HG03175 (cell line): ENCODE results near the gene UBA52.
"Not testable (repeated sequence)": the region's sequence is repeated elsewhere in the genome, so short reads cannot be mapped to it uniquely, and the experiment has no call there.

Experiments used
- ATAC-seq: cut with Tn5 transposase; IDR thresholded peaks from one replicate; pipeline ENCODE4 v1.9.1; 2021; ENCODE audit warnings: mild to moderate bottlenecking, moderate library complexity; ENCODE audit not compliant: unreplicated experiment

Gene UBA52

DNA sequence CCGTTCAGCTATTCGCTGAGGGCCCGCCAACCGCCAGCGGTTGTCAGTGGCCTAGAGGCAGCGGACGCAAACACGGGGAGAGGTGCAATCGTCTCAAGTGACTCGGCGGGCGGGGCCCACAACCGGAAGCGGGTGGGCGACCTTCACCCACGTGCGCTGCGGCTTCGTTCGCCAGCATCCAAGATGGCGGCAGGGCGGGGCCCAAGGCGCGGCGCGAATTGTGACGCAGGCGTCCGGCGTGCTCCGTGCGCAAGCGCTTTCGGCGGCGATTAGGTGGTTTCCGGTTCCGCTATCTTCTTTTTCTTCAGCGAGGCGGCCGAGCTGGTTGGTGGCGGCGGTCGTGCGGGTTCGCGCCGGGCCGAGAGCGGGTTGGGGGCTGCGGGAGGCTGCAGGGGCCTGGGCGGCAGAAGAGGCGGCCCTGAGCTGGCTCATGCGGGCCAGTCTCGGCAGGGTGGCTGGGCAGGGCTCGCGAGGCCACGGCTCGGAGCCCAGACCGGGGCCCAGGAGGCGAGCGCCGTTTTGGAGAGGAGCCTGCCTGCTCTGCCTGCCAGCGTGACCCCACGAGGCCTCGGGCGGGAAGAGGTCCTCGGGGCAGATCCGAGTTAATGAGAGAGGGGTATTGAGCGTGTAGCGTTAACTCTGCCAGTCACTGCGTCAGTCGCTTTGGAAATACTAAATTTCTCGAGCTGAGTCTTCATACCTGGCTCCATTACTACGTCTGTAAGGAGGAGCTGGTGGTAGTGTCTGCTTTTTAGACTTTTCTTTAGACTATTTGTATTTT is at the start of gene UBA52:
UBA52 (plus strand) TSS at position 294 of the 781 bp plus-strand sequence. CDS start 1,444 bp downstream, outside the sequence.
- ATAC-seq, result peak; percentile 92

GRCh38 chr19:18522124-18522861 is 49.4 kb upstream of the UBA52 start:
- ATAC-seq, result peak; percentile 87

DNA sequence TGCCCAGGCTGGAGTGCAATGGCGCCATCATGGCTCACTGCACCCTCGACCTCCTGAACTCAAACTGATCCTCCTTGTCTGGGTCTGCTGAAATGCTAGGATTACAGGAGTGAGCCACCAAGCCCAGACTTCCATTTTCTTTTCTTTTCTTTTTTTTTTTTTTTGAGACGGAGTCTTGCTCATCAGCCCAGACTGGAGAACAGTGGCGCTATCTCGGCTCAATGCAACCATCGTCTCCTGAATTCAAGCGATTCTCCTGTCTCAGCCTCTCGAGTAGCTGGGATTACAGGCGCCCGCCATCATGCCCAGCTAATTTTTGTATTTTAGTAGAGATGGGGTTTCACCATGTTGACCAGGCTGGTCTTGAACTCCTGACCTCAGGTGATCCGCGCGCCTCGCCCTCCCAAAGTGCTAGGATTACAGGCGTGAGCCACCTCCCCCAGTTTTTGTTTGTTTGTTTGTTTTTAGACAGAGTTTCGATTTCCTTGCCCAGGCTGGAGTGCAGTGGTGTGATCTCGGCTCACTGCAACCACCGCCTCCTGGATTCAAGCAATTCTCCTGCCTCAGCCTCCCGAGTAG is 48.7 kb upstream of the UBA52 start:
- ATAC-seq, result not testable (repeated sequence)

DNA sequence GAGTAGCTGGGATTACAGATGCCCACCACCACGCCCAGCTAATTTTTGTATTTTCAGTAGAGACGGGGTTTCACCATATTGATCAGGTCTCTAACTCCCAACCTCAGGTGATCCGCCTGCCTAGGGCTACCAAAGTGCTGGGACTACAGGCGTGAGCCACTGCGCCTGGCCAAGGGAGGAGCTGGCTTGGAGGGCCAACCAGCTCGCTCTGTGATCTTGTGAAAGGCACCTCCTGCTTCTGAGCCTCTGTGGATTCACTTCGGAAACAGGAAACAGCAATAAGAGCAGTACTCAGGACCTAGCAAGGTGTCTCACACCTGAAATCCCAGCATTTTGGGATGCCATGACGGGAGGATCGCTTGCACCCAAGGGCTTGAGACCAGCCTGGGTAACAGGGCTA is 47.8 kb upstream of the UBA52 start:
- no peak for ATAC-seq

GRCh38 chr19:18526316-18526715 is 45.3 kb upstream of the UBA52 start:
- no peak for ATAC-seq

GRCh38 chr19:18529782-18530181 is 41.9 kb upstream of the UBA52 start:
- ATAC-seq, result no peak

GRCh38 chr19:18531485-18531884 is 40.2 kb upstream of the UBA52 start:
- no peak for ATAC-seq

DNA sequence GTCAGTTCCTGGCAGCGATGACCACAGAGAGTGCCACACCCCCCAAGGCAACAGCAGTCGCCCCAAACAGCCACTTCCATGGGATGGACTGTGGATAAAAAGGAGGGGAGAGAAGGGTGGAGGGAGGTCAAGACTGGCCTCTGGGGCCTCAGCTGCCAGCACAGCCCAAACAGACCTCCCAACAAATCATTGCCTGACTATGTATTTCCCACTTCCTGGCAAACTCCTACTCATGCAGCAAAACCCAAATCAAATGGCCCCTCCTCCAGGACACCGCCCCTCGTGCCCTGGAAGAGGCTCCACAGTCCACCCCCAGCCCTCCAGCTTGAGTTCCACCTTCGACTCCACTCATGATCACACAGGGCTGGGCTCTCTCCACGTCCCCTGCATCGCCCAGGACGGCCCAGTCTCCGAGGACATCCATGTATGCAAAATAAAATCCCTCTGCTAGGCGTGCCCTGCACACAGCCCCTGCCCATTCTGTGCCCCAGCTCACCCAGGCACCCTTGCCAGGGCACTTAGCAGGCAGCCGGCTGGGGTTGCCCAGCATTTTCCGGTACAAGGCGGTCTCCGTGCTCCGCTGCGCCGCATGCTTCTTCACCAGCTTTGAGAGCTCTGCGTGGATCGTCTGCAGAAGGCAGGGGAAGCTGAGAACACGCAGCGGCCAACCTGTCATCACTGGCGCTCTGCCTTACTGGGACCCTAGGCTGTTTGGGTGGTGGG is 39.3 kb upstream of the UBA52 start:
- no peak for ATAC-seq

- no peak for ATAC-seq
These were observed 38.6 kb upstream of the UBA52 start for GRCh38 chr19:18533058-18533457.

DNA sequence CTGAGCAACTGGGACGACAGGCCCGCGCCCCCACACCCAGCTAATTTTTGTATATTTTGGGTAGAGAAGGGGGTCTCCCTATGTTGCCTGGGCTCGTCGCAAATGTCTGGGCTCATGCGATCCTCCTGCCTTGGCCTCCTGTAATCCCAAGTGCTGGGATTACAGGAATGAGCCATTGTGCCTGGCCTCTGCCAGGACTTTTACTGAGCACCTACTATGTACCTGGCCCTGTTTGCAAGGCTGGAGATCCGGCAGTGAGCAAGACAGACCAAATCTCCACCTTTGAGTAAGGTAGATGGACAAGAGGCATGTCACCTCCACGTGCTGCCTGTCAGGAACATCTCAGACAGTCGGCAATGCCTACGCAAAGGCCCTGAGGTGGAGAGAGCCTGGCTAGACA is 35.2 kb upstream of the UBA52 start:
- no peak for ATAC-seq

- no peak for ATAC-seq
These were observed 34.2 kb upstream of the UBA52 start for GRCh38 chr19:18537431-18537830.

DNA sequence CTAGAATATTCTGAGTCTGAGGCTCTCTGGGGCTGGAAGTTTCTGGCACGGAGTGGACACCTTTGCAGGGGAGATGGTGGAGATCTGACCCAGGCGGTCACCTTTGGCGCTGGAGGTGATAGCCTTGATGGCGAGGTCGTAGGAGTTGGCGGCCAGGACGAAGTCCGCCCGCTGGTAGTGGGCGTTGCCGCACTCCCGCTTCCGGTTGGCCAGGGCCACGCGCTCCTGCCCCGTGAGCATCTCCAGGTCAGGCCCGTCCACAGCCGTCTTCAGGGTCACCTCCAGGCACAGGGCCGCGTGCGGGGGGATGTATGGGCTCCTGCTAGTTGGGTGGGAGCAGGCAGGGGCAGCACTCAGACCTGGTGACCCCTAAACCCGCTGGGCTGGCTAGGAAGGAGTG is 33.5 kb upstream of the UBA52 start:
- ATAC-seq, result no peak

DNA sequence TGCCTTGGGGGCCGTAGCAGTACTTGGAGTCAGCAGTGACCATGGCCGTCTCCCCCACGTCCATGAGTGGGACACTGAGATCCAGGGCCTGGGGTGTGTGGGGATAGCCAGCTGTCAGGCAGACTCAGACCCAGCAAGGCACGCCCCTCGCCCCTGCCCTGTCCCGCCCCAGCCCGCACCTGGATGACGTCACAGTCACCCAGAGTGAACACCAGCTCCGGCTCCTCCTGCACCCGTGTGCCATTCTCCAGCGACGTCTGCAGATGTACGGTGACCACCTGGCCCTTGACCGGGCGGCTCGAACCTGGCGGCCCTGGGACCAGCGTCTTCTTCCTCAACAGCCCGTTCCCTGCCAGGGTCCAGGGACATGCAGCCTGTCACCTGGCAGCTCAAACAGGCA is 32.3 kb upstream of the UBA52 start:
- no peak for ATAC-seq

- not testable (repeated sequence) for ATAC-seq
These were observed 31.5 kb upstream of the UBA52 start for GRCh38 chr19:18540200-18540599.

DNA sequence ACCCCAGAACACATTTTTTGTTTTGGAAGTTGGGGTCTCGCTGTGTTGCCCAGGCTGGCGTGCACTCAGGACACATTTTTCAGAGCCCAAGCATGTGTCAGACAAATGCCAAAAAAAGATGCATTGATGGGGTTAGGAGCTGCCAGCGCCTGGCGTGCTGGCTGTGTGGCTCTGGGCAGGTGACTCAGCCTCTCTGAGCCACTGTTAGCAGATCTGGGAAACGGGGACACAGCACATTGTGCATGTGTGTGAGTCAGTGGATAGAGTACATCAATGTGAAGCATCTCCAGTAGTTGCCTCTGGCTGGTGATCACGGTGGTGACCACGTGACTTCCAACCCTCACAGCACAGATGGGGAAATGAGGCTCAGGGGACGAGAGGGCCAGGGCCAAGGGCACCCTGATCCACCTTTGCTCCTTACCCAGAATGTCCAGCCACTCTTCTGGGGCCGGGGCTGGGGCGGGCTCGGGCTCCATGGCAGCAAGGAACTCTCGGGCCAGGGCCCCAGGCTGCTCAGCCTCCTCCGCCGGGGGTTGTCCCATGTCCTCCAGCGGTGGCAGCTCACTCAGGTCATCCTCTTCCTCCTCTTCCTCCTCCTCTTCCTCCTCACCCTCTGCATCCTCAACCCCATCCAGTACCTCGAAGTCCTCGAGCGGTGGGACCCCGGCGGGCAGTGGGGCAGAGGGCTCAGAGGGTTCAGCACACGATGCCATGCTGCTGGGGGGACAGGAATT is 30.2 kb upstream of the UBA52 start:
- no peak for ATAC-seq

DNA sequence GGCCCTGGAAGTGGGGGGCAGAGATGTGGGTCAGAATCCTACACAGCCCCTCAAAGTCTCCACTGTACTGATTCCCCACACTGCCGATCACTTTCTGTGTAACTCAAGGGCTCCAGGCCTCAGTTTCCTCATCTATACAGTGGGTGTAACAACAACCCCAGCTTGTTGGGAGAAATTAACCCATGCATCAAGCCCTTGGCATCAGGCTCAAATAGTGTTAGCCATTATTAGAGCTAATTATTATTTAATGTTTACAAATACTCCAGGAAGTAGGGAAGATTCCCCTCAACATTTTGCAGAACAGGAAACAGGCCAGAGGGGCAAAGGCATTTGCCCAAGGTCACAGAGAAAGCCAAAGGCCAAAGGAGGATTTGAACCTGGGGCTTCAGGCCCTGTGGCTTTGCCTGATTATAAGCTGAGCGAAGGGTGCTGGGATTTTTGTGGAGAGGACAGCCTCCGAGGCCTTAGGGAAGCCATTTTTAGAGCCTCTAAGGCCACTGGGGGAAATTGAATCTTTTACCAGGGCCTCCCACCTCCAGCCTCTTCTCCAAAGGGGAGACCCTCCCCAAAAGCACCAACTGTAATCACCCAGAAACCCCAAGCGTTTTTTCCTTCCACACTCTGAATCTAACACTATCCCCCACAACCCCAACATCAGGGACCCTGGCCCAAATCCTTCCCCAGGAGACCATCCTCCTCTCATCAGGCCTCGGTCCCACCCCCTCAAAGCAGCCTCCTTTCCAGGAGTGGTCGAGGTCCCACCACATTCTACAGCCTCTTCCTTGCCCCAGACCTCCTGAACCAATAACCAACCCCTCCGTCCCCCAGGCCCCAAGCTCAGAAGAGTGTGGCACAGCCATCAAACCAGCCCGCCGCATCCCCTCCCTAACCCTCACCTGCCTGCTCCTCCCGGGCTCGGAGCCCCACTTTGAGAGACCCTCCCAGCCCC is 29.4 kb upstream of the UBA52 start:
- no peak for ATAC-seq

DNA sequence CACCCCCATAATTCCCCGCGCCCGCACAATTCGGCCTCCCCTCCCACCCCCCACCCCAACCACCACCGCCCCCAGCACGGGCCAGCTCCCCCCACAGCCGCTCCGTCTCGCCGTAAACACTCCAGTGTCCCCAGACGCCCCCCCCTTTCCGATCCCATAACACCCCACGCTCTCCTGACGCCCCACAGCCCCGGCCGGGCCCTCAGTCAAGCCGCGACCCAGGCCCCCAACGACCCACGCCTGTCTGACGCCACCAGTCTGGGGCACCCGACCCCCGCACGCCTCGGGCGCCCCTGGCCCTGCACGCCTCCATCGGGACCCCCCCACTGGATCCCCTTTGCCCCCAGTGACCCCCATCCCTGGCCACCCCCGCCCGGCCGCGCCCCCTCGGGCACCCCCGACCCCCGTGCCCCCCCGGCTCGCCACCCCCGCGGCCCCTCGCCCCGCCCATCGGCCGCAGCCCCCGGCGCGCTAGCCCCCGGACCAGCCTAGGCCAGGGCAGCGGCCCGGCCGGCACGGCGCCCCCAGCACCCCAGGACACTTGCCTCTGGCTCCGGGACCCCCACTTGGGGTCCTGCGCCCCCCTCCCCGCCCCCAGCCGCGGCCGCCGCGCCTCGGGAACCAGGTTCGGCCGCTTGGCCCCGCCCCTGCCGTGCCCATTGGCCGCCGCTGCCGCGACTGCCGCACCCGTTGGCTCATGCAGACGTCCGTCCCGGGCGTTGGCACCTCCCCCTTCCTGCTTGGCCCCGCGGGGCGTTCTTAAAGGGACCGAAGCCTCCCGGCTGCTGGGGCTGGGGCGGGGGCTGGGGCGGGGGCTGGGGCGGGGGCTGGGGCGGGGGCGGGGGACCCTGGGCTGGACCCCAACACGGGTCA is 28.5 kb upstream of the UBA52 start, which contains the start of gene FKBP8:
FKBP8 (minus strand) TSS at position 633 of the 873 bp plus-strand sequence. CDS start 1,603 bp downstream, outside the sequence.
- ATAC-seq, result peak; percentile 94

GRCh38 chr19:18543814-18544475 is 27.7 kb upstream of the UBA52 start:
- ATAC-seq, result peak; percentile 57
